AG04449 (cell line): ENCODE results near the gene AKAP6.

Source experiments
- CTCF ChIA-PET: fragments of 350-600 bp; formaldehyde crosslinking; extraction: SDS; loops from one replicate; lab custom pipeline; 2021; ENCODE audit warnings: antibody characterized with exemption; lab: Yijun Ruan, JAX
- POLR2A ChIA-PET: fragments of 400-600, 350-600 bp; formaldehyde crosslinking; extraction: SDS; loops from one replicate; lab custom pipeline; 2020; ENCODE audit warnings: antibody characterized with exemption, inconsistent platforms; lab: Yijun Ruan, JAX
- DNase-seq: peaks from one replicate; pipeline ENCODE4 v3.0.0-alpha.2; 2010; ENCODE audit warnings: low read depth, low spot score
- H3K4me3 ChIP-seq: 2 replicates; pipeline ENCODE4 v1.5.1; 2011; ENCODE audit warnings: low read depth, mild to moderate bottlenecking, control low read depth, low read length
- CTCF ChIP-seq: IDR thresholded peaks from one replicate; pipeline ENCODE4 v1.5.1; 2011; ENCODE audit warnings: mild to moderate bottlenecking, moderate library complexity, low read length, control low read depth, inconsistent platforms; ENCODE audit not compliant: insufficient read depth; ENCODE audit errors: missing control alignments

Gene AKAP6

DNA sequence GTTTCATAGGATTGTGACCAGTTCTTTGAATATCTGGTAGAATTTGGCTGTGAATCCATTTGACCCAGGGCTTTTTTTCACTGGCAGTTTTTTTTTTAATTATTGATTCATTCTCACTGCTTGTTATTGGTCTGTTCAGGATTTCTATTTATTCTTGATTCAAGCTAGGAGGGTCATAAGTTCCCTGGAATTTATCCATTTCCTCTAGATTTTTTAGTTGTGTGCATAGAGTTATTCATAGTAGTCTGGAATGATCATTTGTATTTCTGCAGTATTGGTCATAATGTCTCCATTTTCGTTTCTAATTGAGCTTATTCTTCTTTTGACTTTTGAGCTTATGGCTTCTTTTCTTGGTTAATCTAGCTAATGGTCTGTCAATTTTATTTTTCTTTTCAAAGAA is 291.6 kb downstream of the AKAP6 start:
- POLR2A ChIA-PET, result no interaction called here
- CTCF ChIA-PET, result no interaction called here
- TF ChIP-seq CTCF, result no peak
- no peak for DNase-seq
- no peak overlapping the region for H3K4me3 ChIP-seq

DNA sequence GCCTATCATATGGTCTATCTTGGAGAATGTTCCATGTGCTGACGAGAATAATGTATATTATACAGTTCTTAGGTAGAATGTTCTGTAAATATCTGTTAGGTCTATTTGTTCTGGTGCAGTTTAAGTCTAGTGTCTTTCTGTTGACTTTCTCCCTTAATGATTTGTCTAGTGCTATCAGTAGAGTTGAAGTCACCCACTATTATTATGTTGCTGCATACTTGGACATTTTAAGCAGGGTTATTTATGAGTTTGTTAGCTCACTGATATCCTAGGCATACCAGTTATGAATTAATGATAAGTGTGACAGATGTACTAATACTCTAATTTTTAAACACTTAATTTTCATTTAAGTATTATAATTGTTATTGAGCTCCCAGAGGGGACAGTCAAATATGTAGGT is 292.5 kb downstream of the AKAP6 start:
- ChIA-PET POLR2A (no interaction called here), CTCF (no interaction called here)
- H3K4me3 ChIP-seq, result no peak overlapping the region
- no peak for TF ChIP-seq CTCF
- no peak for DNase-seq

DNA sequence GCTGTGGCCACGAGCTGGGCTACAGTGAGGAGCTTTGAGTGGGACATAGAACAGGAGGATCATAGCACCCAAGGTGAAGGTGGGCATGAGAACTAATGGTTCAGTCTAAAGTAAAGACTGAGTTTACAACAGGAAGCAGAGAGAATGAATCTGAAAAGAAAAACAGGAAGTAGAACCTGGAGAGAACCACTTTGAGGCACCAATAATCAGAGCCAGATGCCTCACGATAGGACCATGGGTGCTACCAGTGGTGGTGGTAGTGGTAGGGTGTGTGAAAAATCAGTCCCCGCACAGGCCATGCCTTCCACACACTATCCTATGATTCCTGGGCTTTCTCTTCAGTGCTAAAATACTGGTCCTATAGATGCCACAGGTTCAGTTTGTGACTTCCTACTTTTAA is 293.6 kb downstream of the AKAP6 start:
- no peak for TF ChIP-seq CTCF
- H3K4me3 ChIP-seq, result no peak overlapping the region
- ChIA-PET POLR2A (no interaction called here), CTCF (interaction anchor here (0.6 kb wide), 1 partner anchor 31 kb away, joined by 3 read pairs; no protein-coding TSS in a partner anchor)
- DNase-seq, result no peak

- TF ChIP-seq CTCF, result no peak
- CTCF ChIA-PET, result no interaction called here
- no peak overlapping the region for H3K4me3 ChIP-seq
- DNase-seq, result no peak
- POLR2A ChIA-PET, result no interaction called here
Measured at GRCh38 chr14:32623300-32624093, 294.4 kb downstream of the AKAP6 start.

DNA sequence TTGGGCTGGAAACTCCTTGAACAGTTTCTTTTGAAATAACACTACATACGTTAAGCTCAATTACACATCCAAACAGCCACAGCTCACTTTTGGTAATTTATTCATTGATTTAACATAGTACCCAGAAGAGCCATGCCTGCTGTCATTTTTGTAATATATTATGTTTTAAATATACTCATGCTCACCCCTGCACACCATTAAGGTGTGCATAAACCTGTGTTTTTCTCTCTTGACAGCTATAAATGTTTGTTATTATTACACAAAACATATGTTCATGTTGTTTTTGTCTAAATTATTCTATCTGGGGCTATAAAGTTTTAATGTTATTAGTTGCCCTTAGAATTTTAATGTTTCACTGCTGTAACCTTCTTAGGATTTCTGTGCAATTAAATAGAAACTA is 296.1 kb downstream of the AKAP6 start:
- TF ChIP-seq CTCF, result no peak
- ChIA-PET CTCF (no interaction called here), POLR2A (no interaction called here)
- DNase-seq, result no peak
- no peak overlapping the region for H3K4me3 ChIP-seq

GRCh38 chr14:32627545-32628298 is 298.6 kb downstream of the AKAP6 start:
- ChIA-PET CTCF (interaction anchor here (1.3 kb wide), 1 partner anchor 12 kb away, joined by 4 read pairs; no protein-coding TSS in a partner anchor), POLR2A (no interaction called here)
- no peak for TF ChIP-seq CTCF
- no peak for DNase-seq
- H3K4me3 ChIP-seq, result no peak overlapping the region
